GM19351 (cell line): Measurements from ENCODE around the gene ZNRF3.
"Not testable (repeated sequence)": the region's sequence is repeated elsewhere in the genome, so short reads cannot be mapped to it uniquely, and the experiment has no call there.

Source experiments
- ATAC-seq: cut with Tn5 transposase; IDR thresholded peaks from one replicate; pipeline ENCODE4 v1.9.1; 2021; ENCODE audit warnings: mild to moderate bottlenecking, moderate library complexity; ENCODE audit not compliant: unreplicated experiment

ZNRF3 gene

DNA sequence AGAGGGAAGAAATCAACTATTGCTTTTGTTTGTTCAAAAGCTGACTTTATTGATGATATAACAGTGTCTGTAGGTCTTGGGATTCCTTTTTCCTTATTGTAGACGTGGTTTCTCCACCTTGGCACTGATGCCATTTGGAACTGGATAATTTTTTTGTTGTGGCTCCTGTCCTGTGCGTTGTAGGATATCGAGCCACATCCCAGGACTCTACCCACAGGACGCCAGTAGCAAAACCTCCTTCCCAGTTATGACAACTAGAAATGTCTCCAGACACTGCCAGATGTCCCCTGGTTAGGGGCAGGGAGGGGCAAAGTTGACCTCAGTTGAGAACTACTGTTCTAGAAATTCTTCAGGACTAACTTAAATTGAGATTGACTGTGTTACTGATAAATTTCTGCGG is 45.8 kb downstream of the ZNRF3 start:
- ATAC-seq, result no peak

DNA sequence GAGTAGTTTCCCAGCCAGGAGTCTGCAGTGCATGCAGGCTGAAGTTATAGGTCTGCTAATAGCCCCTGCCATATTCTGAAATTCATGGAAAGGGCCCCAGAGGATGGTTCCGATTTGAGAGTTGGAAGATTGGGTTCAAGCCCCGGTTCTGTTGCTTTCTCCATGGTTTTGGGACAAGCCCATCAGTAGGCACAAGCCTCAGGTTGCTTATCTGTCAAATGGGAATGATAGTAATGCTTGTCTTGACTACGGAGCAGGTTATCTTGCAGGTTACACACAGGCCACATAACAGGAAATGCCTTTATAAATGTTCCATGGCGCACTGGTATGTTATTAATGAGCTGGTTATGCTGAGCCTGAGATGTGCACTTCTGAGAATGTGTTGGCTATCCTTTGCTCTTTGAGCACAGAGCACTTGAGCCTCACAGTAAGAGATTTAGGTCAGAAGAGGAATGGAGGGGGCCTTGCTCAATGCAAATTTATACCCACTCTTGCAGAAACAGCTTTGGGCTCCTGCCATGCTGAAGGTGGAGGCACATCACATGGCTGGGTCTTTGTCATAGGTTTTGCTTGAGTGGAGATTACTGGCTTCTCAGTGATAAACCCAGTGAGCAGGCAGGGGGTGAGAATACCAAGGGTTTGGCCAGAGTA is 47.1 kb downstream of the ZNRF3 start:
- ATAC-seq, result no peak

DNA sequence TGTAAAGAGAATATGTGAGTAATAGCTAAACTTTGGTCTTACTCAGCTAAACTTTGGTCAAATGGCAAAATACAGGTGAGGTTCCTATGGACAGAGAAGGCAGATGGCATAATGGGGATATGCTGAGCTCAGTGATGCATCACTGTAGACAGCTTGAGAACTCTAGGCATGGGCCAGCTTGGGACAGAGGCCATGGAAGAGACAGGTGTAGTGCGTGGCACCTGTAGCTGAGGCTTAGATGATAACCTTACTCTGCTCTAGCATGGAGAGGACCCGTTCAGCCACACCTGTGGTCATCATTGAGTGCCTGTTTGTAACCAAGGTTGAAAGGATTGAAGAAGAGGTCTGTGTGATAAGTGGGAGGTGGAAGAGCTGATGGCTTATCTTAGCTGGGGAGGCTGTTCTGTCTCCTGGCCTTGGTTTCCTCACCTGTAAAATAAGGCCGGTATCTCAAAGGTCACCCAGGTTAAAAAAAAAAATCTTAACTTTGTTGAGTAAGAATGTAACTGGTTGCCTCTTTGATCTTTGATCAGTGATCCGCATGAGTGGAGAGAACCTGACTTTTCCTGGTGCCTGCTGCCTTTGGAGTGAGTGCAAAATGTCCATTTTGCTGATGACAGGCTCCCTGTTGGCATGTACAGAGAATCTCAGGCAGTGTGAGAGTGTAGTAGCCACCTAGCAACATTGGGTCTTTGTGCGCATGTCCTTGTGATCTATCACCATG is 48.6 kb downstream of the ZNRF3 start:
- ATAC-seq, result no peak

DNA sequence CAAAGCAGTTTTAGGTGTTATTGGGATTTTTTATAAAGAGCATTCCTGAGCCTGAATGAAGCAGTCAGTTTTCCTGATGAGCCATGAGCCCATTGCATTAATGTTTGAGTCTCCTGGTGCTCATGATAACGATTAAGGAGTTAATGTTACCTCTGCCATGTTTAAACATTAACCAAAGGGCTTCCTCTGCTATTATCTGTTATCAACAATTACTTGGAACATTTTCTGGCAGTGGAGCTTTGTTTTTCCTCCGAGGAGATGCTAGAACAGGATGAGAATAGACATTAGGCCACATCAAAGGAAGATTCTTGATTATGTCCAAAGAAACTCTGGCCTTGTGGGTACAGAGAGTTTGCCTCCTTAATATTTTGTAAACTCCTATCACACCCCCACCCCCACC is 49.9 kb downstream of the ZNRF3 start:
- no peak for ATAC-seq

DNA sequence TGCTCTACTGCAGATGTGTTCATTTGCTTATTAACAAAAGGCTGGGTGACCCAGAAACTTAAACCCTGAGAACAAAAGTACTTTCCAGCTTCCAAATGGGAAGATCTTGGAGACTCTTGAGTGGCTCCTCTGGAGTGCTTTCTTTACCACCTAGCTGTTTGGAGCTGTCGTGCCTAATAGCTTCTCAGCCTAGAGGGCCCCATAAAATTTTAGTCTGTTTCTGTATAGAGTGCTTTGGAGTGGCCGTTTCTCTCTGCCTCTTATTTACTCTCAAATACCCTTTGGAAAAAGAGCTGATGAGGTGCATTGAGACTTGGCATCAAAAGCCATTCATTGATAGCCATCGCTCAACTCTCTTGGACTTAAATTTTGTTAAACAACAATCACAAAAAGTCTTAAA is 50.7 kb downstream of the ZNRF3 start:
- no peak for ATAC-seq

DNA sequence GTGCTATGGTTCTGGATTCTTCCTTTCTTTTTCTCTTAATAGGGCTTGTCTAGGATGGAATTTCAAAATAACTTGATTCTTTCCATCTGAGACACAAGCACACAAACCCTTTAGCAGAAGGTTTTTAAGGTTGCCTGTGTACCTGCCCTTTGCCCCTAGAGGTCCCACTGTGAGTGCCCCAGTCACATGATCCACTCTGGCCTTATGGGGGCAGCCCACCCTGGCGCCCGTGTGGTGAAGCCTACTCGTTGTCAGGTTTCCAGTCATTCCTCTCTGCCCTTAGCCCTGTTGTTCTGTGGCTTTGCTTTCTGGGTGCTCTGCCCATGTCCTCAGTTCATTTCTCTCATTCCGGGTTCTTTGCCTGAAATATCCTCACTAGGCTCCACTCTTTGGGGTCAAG is 51.8 kb downstream of the ZNRF3 start:
- ATAC-seq, result no peak

DNA sequence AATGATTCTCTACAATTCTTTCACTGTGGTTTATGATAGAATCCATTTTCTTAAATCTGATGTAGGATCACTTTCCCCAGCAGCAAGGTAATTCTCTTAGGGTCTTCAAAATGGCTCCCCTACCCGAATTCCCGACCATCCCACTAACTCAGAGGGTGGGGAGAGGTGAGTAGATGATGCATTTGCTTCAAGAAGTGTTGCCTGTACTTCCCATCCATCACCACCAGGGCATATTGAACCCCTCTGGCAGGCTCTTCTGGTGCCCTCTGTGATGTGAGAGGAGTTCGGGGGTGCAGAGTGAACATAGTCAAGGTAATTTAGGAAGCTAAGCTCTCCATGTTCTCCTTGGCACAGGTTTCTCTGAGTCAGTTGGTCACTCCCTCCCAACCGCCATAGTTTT is 52.3 kb downstream of the ZNRF3 start:
- no peak for ATAC-seq

DNA sequence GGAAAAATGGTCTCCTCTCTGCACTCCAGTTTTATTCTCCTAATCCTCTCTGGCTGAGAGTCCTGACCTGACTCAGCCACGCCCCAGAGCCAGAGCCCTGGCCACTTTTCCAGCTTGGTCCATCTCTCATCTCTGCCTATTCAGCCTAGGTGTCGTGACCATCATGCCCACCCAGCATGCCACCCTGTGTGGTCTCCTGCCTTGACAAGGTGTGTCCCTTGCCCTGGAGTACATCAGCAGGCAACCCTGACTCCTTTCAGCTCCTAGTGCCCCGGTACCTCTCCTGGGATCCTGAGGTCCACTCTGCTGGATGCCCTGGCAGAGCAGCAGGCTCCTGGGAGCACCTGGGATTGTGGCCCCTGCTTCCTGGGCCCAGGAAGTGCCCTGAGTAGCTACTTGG is 52.8 kb downstream of the ZNRF3 start:
- ATAC-seq, result no peak

DNA sequence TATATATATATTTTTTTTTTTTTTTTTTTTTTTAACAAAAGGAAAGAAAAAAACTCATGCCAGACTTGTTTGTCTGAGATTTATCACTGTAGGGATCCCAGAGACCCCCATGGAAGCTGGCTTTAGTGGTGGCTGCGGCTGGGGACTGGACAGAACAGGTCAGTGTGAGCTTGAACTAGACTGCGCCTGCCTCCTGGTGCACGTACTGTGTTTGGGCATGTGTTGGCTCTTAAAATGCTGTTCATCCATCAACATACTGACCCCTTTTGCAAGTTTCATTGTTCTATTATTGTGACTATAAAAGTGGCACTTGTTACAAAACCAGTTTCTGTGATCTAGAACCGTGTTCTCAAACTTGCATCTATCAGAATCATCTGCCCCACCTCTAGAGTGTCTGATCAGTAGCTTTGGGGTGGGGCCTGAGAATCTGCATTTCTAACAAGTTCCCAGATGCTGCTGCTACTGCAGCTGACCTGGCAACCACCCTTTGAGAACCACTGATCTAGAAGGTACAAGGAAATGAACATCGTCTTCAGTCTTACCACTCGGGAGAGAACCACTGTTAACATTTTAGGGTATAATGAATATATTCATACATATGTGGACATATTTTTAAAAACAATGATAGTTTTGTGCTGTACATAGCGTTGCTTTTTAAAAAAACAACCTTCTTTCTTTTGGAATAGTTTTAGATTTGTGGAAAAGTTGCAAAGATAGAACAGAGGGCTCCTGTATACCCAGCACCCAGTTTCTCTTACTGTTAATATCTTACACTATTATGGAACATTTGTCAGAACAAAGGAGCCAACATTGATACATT is 54.0 kb downstream of the ZNRF3 start:
- ATAC-seq, result no peak

DNA sequence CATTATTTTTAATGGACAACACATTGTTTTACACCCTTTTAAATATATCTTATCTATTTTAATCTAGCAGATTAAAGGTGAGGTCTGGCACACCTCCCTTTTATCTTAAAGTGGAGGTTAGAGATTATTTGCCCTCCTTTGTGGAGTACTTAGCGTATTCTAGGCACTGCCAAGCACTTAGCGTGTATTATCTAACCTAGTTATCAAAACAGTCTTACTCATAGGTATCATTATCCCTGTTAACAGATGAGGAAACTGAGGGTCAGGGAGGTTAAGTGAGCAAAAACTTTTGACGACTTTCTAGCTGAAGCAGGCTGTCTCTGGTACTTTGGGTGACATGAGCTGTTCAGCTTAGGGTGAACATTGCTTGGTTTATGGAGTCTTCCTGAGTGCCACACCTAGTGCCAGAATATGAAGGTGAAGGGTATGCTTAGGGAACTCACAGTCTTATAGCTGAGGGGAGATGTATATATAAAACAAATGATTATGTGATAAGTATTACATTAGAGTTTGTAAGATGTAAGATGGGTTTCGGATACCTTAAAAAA is 55.0 kb downstream of the ZNRF3 start:
- no peak for ATAC-seq

DNA sequence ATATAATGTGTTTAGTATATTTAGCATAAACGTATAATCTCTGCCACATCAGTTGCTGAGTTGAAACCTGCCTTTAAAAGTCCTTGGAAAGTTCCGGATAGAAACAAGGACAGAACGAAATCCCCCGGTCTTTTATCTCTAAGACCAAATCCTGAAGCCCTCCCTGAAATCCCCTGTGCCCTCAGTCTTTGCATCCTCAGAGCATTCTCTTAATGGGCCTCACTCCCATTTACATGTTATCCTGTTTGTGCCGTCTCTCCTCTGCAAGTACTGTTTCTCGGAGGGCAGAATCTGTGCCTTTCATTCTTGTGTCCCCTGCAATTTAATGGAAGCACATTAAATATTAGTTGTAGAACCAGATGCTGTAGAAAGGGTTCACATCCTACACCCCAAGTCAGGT is 56.0 kb downstream of the ZNRF3 start:
- ATAC-seq, result no peak

DNA sequence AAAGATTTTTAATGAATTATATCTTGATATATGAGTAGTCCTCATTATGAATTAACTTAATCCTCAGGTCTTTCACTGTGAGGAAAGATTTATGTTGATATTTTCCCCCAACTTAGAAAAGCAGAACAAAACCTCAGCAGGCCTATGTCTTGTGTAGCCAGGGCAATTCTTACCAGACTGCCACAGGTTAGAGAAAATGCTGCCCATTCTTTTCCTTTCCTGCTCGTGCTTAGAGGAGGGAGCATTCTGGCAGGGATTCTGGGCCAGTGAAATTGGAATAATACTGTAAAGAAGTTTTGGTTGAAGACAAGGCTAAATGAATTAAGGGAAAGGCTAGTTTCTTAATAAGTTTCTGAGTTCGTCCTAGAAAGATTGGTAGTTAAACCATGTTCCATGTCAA is 56.6 kb downstream of the ZNRF3 start:
- no peak for ATAC-seq

DNA sequence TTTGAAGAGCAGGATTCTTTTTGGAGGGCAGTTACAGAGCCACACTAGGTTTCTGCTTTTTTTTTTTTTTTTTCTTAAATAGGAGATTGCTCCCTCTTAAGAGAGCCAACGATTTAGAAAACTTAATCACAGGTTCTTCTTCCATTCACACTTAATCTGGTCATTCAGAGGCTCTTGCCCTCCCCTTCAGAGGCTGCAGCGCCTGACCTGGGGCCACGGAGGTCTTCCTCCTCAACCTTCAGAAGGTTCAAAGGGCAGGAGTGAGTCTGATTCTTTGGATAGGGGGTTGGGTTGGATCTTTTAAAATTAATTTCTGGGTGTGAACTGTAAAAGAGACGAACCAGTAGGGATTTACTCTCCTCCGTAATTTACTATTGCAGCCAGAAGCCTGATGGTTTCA is 57.1 kb downstream of the ZNRF3 start:
- ATAC-seq, result no peak

DNA sequence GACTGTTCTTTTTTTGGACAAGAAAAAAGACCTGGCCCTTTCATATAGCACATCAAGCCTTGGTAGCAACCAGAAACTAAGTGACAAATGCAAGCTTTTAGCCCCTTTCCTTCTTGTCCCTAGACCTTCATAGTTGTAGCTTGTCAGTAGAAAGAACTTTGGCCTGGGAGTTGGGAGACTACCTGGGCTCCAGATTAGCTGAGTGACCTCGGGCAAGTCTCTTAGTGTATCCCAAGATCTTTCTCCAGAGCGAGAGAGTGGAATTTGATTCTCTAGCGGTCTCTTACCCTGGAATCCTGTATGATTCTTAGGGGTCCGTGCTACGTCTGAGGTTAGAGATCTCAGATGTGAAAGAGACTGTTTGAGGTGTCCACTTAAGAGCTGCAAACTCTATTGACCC is 59.0 kb downstream of the ZNRF3 start:
- ATAC-seq, result no peak

DNA sequence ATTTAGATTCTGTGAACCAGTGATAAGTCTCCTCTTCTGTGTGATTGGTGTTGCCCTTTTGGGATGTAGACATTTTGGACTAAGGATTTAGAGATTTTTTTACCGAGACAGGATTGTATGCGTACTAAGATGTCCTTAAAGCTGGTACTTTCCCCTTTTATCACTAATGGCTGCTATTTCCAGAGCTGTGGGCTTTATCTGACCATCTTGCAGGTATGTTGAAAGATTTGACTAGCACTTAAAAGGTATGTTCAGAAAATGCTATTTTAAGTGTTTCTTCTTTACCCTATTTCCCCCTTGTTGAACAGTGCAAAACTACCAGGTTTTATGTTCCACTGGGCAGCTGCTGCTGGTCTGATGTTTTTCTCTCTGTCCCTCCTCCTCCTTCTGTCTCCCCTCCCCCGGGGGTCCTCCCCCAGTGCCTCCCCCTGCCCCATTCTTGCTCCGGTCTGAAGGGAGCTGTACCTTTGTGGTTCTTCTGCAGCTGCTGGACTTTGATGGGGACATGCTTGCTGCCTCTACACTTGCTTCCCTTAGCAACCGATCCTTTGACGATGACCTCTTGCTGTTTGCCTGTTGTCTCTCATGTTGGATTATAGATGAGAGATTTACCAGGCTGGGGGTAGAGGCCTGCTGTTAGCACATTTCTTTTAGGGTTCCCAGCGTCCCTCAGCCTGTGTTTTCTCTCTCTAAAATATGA is 59.6 kb downstream of the ZNRF3 start:
- ATAC-seq, result no peak

DNA sequence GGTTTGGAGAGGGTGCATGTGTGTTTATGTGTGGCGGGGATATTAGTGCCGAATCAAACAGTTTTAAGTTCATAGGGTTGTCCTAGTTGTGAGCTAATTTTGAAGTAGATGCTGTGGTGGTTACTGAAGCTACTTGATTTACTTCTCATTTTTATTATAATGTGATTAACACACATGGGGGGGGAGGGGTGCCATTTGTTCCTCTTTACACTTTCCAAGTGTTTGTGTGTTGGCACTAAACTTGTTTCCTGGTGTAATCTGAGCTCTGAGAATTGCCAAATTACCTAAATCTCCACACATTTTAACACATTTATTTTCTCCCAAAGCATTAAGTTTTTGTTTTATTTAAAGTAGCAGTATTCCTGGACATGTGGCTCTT is 60.1 kb downstream of the ZNRF3 start:
- no peak for ATAC-seq

DNA sequence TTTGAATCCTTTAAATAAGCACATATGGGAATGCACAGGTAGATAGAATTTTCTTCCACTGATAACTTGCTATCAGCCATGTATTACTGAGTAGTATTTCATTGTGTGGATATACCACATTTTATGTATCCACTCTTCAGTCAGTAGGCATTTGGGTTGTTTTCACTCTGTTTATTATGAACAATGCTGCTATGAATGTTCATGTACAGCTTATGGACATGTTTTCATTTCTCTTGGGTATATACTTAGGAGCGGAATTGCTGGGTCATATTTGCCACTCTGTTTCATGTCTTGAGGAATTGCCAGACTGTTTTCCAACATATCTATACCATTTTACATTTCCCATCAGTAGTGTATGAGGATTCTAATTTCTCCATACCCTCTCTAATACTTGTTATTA is 63.8 kb downstream of the ZNRF3 start:
- ATAC-seq, result no peak

DNA sequence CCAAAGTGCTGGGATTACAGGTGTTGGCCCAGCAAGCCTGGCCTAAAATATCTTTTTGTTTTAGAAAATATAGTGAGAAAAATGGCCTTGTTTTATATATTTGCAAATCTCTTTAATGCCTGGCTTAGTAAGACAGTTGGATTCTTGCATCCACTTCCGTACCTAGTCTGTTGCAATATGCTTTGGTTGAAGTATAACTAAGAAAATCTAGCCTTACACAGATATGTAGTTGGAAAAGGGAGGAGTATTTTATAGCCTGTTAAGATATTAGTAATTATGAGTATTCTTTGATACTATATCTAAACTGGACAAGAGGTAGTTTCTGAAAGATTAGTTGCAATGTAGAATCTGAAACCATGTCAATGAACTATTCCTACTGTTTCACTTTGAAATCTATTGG is 65.1 kb downstream of the ZNRF3 start:
- no peak for ATAC-seq

DNA sequence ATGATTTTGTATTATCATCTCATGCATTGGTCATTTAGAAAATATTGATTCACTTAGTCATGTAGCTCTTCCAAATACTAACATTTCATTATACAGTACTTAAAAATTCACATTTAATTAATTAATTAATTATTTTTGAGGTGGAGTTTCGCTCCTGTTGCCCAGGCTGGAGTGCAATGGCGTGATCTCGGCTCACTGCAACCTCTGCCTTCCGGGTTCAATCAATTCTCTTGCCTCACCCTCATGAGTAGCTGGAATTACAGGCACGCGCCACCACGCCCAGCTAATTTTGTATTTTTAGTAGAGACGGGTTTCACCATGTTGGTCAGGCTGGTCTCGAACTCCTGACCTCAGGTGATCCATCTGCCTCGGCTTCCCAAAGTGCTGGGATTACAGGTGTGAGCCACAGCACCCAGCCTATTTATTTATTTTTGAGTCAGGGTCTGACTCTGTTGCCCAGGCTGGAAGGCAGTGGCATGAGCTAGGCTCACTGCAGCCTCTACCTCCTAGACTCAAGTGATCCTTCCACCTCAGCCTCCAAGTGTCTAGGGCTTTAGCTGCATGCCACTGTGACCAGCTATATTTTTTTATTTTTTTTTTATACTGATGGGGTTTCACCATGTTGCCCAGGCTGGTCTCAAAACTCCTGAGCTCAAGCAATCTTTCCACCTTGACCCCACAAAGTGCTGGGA is 65.6 kb downstream of the ZNRF3 start:
- not testable (repeated sequence) for ATAC-seq

DNA sequence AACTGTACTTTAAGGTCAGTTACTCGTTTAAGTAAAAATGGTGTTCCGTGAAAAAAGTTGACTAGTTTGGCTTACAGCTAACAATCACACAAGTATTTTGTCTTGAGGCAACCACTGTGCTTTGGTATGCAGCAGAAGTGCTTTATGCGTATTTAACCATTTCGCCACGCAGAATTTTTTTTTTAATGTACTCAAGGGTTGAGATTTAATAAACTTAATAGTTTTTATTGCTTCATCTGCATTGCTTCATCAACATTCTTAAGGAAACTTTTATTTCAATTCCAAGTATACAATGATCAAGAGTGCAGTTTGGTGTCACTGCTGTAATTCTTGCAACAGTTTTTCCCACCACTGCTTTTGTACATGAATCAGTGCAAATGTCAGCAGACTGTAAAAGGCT is 66.4 kb downstream of the ZNRF3 start:
- no peak for ATAC-seq
